ENCODE results near the gene NCEH1.

GRCh38 chr3:172630316-172630715 is 80.6 kb downstream of the NCEH1 start:
- no peak for TF ChIP-seq RAD21 (IDR thresholded peaks at IDR 0.05; ENCODE audit: low read length)
- no peak for TF ChIP-seq POLR2A (IDR thresholded peaks at IDR 0.05; ENCODE audit: low read depth, low read length)
- TF ChIP-seq CTCF (conservative IDR thresholded peaks at IDR 0.05; ENCODE audit: low read depth, low read length): no peak
- TF ChIP-seq RFX5 (IDR thresholded peaks at IDR 0.05; ENCODE audit: low read depth, low read length): no peak
- no peak for TF ChIP-seq USF2 (IDR thresholded peaks at IDR 0.05; ENCODE audit: low read depth, low read length)
- TF ChIP-seq MAZ (IDR thresholded peaks at IDR 0.05; ENCODE audit: borderline replicate concordance, low read depth, low read length): no peak

Data from IMR-90 (cell line).